ENCODE results near the gene MYRFL.

GRCh38 chr12:69872804-69873203, 47.8 kb downstream of the MYRFL start:
- TF ChIP-seq CTCF (IDR thresholded peaks at IDR 0.05) (no peak), POLR2A (IDR thresholded peaks at IDR 0.05) (no peak)

Data from lower leg skin (tissue), 3 donors.